NCI-H2196 treated with DMSO at 0.1 percent for 48 hours (cell line): Measurements from ENCODE around the gene ARID3A.
A peak's percentile ranks its signal among the peaks of the same experiment; 100 is the strongest.
"Not testable (repeated sequence)": the region's sequence is repeated elsewhere in the genome, so short reads cannot be mapped to it uniquely, and the experiment has no call there.

Experiments
- DNase-seq: peaks from one replicate; lab custom pipeline; 2025; ENCODE audit not compliant: unreplicated experiment; lab: John Stamatoyannopoulos, UW

The ARID3A gene

GRCh38 chr19:1014161-1015060, 88.6 kb downstream of the ARID3A start:
- DNase-seq = no peak

GRCh38 chr19:1015061-1015781, 89.4 kb downstream of the ARID3A start:
- no peak for DNase-seq

DNA sequence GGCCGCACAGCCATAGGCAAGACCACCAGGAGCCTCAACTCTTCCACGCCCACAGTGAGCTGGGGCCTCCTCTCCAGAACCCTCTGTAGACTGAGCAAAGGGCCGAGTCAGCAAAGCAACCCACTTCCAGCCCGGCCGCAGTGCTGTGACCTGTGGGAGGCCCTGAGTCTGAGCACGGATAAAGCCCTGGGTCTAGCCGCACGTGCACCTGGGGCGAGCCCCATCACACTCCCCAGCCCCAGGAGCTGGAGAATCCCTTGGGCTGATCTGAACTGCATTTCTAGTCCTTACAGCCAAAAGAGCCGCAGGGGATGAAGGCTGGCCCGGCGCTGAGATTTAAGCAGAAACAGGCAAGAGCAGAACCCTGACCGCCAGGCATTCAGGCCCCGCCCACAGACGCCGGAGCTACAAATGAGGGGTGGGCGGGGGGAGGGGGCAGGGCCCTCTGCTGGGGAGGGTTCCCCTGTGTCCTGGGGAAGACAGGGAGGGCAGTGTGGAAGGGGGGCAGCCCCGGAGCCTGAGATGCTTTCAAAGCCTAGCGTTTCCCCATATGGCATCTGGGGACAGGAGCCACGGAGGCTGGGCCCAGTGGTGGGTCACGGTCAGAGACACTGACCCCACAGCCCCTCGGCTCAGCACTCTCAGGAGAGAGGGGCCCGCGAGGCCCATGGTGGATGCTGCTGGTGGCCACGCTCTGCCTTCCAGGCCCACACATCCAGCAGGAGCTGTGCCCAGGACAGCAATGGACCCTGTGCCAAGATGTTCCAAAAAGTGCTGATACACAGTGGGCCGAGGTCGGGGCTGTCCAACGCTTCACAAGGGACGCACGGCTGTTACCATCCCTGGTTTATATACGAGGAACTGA, 90.2 kb downstream of the ARID3A start:
- DNase-seq = no peak

GRCh38 chr19:1016647-1017114, 90.8 kb downstream of the ARID3A start:
- DNase-seq = no peak

DNA sequence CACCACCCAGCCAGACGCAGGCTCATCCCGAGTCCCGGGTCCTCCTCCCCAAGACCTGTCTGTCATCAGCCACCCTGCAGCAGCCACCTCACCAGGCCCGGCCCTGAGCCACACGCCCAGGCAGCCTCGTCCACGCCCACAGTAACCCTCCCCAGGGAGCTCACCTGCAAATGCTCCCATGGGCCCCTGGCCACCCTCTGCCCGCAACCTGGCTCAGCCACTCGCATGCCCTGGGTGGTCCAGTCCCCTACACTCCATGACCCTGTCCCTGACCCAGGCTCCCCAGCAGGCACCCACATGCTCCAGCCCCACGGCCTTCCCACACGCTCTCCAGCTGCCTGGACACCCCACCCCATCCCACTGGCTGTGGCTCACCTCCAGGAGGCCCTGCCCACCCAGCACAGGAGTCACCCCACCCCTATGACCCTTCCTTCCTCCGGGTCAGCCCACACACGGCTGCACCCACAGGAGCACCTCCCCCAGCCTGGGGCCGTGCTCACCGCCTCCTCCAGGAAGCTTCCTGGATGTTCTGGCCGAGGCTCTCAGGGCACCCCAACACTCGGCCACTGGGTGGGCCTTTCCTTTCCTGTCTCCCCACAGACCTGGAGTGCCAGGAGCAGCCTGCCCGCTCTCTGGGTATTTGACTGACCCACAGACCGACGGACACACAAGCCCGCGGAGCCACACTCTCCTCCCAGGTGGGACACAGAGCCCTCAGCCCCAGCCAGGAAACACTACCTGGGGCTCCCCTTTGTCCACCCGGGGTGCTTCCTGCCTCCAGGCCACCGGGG, 91.5 kb downstream of the ARID3A start:
- DNase-seq = no peak

GRCh38 chr19:1017906-1018305, 92.1 kb downstream of the ARID3A start:
- DNase-seq = no peak

DNA sequence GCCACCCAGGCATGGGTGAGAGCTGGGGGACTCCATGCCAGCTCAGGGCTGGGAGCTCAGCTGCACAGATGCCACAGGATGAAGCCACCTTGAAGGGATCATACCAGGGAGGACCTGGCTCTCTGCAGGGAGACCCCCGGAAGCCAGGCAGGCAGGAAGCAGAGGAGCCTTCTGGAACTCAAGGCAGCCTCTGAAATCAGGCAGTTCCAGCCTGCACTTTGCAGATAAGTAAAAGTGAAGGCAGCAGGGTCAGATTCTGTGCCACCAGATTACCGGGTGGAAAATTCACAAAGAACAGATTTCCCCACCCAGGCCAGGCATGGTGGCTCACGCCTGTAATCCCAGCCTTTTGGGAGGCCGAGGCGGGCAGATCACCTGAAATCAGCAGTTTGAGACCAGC, 92.6 kb downstream of the ARID3A start:
- no peak for DNase-seq

DNA sequence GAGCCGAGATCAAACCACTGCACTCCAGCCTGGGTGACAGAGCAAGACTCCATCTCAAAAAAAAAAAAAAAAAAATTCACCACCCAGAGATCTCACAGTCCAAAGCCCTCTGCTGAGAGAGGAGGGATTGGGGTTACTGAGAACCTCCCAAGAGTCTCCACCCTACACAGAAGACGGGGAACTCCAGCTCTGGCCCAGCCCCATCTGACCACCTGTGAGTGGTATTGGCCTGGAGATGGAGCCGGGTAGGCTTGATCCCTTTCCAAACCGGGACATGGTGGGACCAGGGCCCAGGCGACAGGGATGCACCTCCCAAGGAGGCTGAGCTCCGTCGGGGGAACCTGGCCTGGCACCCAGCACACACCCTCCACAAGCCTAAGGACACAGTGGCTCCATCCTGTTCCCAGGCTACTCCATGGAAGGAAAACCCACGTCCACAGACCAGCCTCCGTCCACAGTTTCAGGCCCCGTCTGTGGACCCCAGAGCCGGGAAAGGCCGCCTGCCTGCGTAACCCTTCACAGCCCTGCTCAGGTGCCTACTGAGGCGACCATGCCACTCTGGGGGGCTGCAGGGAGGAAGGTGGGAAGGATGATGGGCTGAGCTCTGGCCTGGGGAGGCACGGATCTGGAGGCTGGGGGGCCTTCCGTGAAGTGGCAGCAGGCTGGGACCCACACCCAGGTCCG, 93.2 kb downstream of the ARID3A start:
- DNase-seq = no peak

DNA sequence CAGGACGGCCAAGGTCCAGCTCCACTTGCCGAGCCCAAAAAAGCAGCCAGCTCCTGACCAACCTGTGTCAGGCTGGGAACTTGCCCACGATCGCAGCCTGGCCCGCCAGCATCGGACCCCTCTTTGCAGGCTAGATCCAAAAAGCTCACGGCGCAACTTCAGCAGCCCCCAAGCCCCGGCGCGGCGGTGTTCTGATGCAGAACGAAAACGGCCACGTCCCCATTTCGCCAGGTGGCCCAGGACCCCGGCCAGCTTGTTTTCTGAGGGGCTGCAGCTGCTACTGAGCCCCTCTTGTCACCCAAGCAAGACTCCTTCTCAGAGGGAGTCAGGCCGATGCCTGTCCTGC, 93.8 kb downstream of the ARID3A start:
- DNase-seq = no peak

- no peak for DNase-seq
These were observed 94.4 kb downstream of the ARID3A start for GRCh38 chr19:1019980-1020867.

DNA sequence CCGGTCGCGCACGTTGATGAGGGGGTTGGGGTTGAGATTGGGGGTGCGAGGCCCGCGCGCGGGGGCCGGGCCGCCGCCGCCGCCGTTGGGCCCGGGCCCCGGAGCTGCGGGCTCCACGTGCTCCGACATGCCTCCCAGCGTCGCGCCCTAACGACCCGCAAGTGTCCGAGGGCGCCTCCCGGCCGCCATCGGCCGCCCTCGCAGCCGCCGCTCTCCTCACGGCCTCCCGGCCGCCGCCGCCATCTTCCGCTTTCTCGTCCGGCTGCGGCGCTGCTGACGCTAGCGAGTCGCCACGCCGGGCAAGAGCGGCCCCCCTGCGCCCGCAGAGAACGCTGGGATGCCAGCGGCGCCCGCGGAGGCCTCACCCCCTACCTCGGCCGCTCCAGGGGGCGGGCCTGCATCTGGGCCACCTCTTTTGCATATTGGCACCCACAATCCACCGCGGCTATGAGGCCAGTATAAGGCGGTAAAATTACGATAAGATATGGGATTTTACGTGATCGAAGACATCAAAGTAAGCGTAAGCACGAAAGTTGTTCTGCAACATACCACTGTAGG, 95.1 kb downstream of the ARID3A start, which contains the start of gene TMEM259:
TSS of gene TMEM259 (minus strand) at position 256 of the 558 bp plus-strand sequence. CDS start at position 129, 127 bp downstream.
- peak; percentile 89 for DNase-seq

DNA sequence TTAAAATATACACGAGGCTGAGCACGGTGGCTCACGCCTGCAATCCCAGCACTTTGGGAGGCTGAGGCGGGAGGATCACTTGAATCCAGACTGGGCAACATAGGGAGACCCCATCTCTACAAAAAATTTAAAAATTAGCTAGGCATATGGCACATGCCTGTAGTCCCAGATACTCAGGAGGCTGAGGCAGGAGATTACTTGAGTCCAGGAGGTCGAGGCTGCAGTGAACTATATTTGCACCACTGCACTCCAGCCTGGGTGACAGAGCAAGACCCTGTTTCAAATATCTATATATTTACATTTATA, 98.0 kb downstream of the ARID3A start:
- DNase-seq = not testable (repeated sequence)

GRCh38 chr19:1025080-1025479, 99.2 kb downstream of the ARID3A start:
- DNase-seq = not testable (repeated sequence)
